Keratinocyte (primary cell): ENCODE results near the gene KREMEN2. TPM values are rescaled to one million over a fixed set of nuclear protein-coding genes. Genes with fewer than 3 reads are reported as not detected.

ENCODE experiments used
- DNase-seq: peaks from one replicate; pipeline ENCODE4 v3.0.0-alpha.2; 2011; ENCODE audit warnings: low read depth, missing footprints, low spot score
- FAIRE-seq: peaks from 2 replicates; lab custom pipeline; 2011; peaks lifted over from hg19 to GRCh38; lab: Jason Lieb, UNC
- H2AFZ ChIP-seq: 2 replicates; pipeline ENCODE4 v1.6.0; 2012; ENCODE audit warnings: low read length, control low read depth, inconsistent platforms; ENCODE audit not compliant: control insufficient read depth
- H3K27ac ChIP-seq: 2 replicates; pipeline ENCODE4 v1.5.1; 2011; ENCODE audit warnings: low read length; ENCODE audit not compliant: control insufficient read depth, insufficient read depth
- H3K27me3 ChIP-seq: 3 replicates; pipeline ENCODE4 v1.6.0; 2011; ENCODE audit warnings: low read length; ENCODE audit not compliant: control insufficient read depth, insufficient read depth; ENCODE audit errors: extremely low read depth
- H3K36me3 ChIP-seq, 2 experiments: 2 replicates in 1 of 2; 3 replicates in 1 of 2; pipeline ENCODE4 v1.5.1; 2011; ENCODE audit warnings: low read length in 2 of 2, mild to moderate bottlenecking in 1 of 2; ENCODE audit not compliant: control insufficient read depth in 2 of 2, insufficient read depth in 2 of 2; ENCODE audit errors: extremely low read depth in 1 of 2
- H3K4me1 ChIP-seq: 3 replicates; pipeline ENCODE4 v1.5.1; 2011; ENCODE audit warnings: low read length; ENCODE audit not compliant: control insufficient read depth, insufficient read depth; ENCODE audit errors: extremely low read depth
- H3K4me2 ChIP-seq: 3 replicates; pipeline ENCODE4 v1.6.0; 2011; ENCODE audit warnings: low read depth, low read length; ENCODE audit not compliant: control insufficient read depth, insufficient read depth; ENCODE audit errors: extremely low read depth
- H3K4me3 ChIP-seq, 3 experiments: fragments of 200-600 bp in 1 of 3; sonication (generic) in 1 of 3; 2 replicates in 2 of 3; 3 replicates in 1 of 3; pipeline ENCODE4 v1.5.1; 2011 to 2016; ENCODE audit warnings: low read length in 3 of 3, mild to moderate bottlenecking in 3 of 3, control low read depth in 2 of 3, inconsistent platforms in 1 of 3, low read depth in 1 of 3, mixed read lengths in 1 of 3, mixed run types in 1 of 3, moderate library complexity in 1 of 3; ENCODE audit not compliant: control insufficient read depth in 2 of 3, insufficient read depth in 2 of 3; ENCODE audit errors: extremely low read depth in 1 of 3
- H3K79me2 ChIP-seq: 2 replicates; pipeline ENCODE4 v1.6.0; 2012; ENCODE audit warnings: low read length; ENCODE audit not compliant: control insufficient read depth, insufficient read depth
- H3K9ac ChIP-seq: 3 replicates; pipeline ENCODE4 v1.6.0; 2011; ENCODE audit warnings: low read length; ENCODE audit not compliant: control insufficient read depth, insufficient read depth; ENCODE audit errors: extremely low read depth
- H3K9me1 ChIP-seq: 3 replicates; pipeline ENCODE4 v1.6.0; 2011; ENCODE audit warnings: low read length; ENCODE audit not compliant: control insufficient read depth, insufficient read depth; ENCODE audit errors: extremely low read depth
- H3K9me3 ChIP-seq: 2 replicates; pipeline ENCODE4 v1.5.1; 2012; ENCODE audit warnings: low read depth, low read length; ENCODE audit not compliant: control insufficient read depth
- H4K20me1 ChIP-seq: 3 replicates; pipeline ENCODE4 v1.6.0; 2011; ENCODE audit warnings: low read length; ENCODE audit not compliant: control insufficient read depth, insufficient read depth; ENCODE audit errors: extremely low read depth
- CTCF ChIP-seq, 3 experiments: IDR thresholded peaks in 1 of 3; conservative IDR thresholded peaks in 1 of 3; optimal IDR thresholded peaks in 1 of 3; 2 replicates in 2 of 3; 3 replicates in 1 of 3; pipeline versions ENCODE3 to v1.5.1; 2011; ENCODE audit warnings: low read length in 3 of 3, mild to moderate bottlenecking in 3 of 3, moderate library complexity in 2 of 3, control low read depth in 1 of 3, inconsistent platforms in 1 of 3; ENCODE audit not compliant: insufficient read depth in 2 of 3; ENCODE audit errors: extremely low read depth in 1 of 3
- EZH2 ChIP-seq: IDR thresholded peaks from one replicate; pipeline ENCODE4 v1.6.1; 2012; ENCODE audit warnings: inconsistent platforms, mild to moderate bottlenecking, low read length, moderate library complexity
- dilution Hi-C: fragments of 300-500 bp; cut with MboI; formaldehyde crosslinking; loops from one replicate; pipeline ENCODE4 v1.7.0; 2020; ENCODE audit warnings: low sequenced_read_pairs; ENCODE audit not compliant: extremely low pct_ligation_motif_present
- polyA plus RNA-seq, 5 experiments: library from polyadenylated mRNA; depleted of rRNA in 3 of 5; stranded (reverse) in 3 of 5; stranded (forward) in 1 of 5; unstranded in 1 of 5; fragments of >200 nt; gene quantifications; 1 replicate in 1 of 5; 2 replicates in 3 of 5; 3 replicates in 1 of 5; pipeline versions ENCODE4 v1.2.1 to v1.2.3, GENCODE V29; 2011 to 2012; ENCODE audit warnings: missing spikeins in 2 of 5, low read depth in 1 of 5, low replicate concordance in 1 of 5

KREMEN2 gene
- polyA plus RNA-seq, 1 donor (not counting 4 experiments of a cell fraction or from before 2014, with no cell fraction given) = 3.3 TPM

- Histone ChIP-seq H3K36me3 (no peaks in the 10 kb centered on the region), H3K4me2 (peak overlapping the region; percentile 88), H3K4me3 (peak overlapping the region; percentile 59 to 78 (median 75)), H3K79me2 (no peaks in the 10 kb centered on the region), H3K9me3 (no peaks in the 10 kb centered on the region), H3K27ac (peak overlapping the region; percentile 29), H3K4me1 (peaks cover 22% of the 10 kb centered on the region), H2AFZ (no peak overlapping the region), H4K20me1 (no peaks in the 10 kb centered on the region), H3K9me1 (no peaks in the 10 kb centered on the region), H3K27me3 (no peaks in the 10 kb centered on the region), H3K9ac (peak overlapping the region; percentile 56)
- TF ChIP-seq EZH2 (no peak), CTCF (optimal IDR thresholded peaks at IDR 0.05 in 1 of 3, IDR thresholded peaks at IDR 0.05 in 1 of 3, conservative IDR thresholded peaks at IDR 0.05 in 1 of 3; ENCODE audit: extremely low read depth in 1 of 3, insufficient read depth in 2 of 3, low read length in 3 of 3) (no peak)
- FAIRE-seq (no peak), DNase-seq (no peak)
- dilution Hi-C loops = no loop called here
Measured at GRCh38 chr16:2963074-2963722, 877 bp upstream of the KREMEN2 start.

- peak overlapping the region; percentile 56 for H3K9ac ChIP-seq
- no peaks in the 10 kb centered on the region for H4K20me1 ChIP-seq
- H3K9me3 ChIP-seq = no peaks in the 10 kb centered on the region
- peaks cover 1% of the 10 kb centered on the region for H3K79me2 ChIP-seq
- peak overlapping the region; percentile 44 for H2AFZ ChIP-seq
- H3K4me3 ChIP-seq = peak overlapping the region; percentile 59 to 78 (median 75)
- H3K36me3 ChIP-seq = no peaks in the 10 kb centered on the region
- H3K4me2 ChIP-seq = peak overlapping the region; percentile 88
- H3K27ac ChIP-seq = no peak overlapping the region
- H3K27me3 ChIP-seq = no peaks in the 10 kb centered on the region
- dilution Hi-C loops = no loop called here
- FAIRE-seq (no peak), DNase-seq (no peak)
- TF ChIP-seq EZH2 (no peak), CTCF (optimal IDR thresholded peaks at IDR 0.05 in 1 of 3, IDR thresholded peaks at IDR 0.05 in 1 of 3, conservative IDR thresholded peaks at IDR 0.05 in 1 of 3; ENCODE audit: extremely low read depth in 1 of 3, insufficient read depth in 2 of 3, low read length in 3 of 3) (no peak)
- no peaks in the 10 kb centered on the region for H3K9me1 ChIP-seq
- H3K4me1 ChIP-seq = peaks cover 28% of the 10 kb centered on the region
Measured at GRCh38 chr16:2964475-2965336, 631 bp downstream of the KREMEN2 start.
